ENCODE data around the gene ME2.
"Not testable (repeated sequence)": the region's sequence is repeated elsewhere in the genome, so short reads cannot be mapped to it uniquely, and the experiment has no call there.

ME2 gene

GRCh38 chr18:50982086-50982801 lies 103.3 kb downstream of the ME2 start:
- DNase-seq: no peak

- no peak for DNase-seq
Observed at GRCh38 chr18:50982802-50983179, 103.9 kb downstream of the ME2 start.

DNA sequence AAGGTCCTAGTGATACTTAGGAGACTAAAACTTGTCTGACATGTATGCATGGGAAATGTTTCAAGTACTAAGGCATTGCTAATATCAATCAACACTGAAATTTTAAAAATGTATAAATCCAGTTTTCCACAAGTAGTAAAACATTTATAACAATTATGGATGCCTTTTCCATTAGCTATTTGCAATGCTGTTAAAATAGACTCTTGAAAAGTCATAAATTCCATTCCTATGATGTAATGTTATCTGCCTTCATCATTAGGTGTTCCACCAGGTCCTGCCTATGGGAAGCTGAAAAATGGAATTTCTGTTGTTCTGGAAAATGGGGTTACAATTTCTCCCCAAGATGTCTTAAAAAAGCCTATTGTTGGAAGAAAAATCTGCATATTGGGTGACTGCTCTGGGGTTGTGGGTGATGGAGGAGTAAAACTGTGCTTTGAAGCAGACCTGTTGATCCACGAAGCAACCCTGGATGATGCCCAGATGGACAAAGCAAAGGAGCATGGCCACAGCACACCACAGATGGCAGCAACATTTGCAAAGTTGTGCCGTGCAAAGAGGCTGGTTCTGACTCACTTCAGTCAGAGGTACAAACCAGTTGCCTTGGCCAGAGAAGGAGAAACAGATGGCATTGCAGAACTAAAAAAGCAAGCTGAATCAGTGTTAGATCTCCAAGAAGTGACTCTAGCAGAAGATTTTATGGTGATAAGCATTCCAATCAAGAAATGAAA lies 107.6 kb downstream of the ME2 start:
- DNase-seq: no peak

DNA sequence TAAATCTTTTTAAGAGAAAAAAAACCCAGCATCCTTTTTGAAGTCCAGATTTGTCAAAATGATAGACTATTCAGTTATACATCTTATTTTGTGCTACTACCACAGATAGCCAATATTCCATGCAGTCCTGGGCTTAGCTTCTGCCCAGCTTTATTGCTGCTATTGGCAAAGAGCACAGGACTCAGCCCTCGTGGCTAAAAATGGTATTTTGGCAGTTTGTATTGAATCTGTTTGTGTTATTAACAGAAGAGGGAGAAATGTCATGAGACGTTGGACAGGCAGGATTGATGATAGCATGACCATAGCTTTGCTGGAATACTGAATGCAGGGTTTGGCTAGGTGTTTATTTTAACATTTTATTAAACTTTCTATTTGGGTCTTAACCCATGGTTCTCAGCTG lies 108.3 kb downstream of the ME2 start:
- no peak for DNase-seq

GRCh38 chr18:50989711-50990110 lies 110.8 kb downstream of the ME2 start:
- no peak for DNase-seq

DNA sequence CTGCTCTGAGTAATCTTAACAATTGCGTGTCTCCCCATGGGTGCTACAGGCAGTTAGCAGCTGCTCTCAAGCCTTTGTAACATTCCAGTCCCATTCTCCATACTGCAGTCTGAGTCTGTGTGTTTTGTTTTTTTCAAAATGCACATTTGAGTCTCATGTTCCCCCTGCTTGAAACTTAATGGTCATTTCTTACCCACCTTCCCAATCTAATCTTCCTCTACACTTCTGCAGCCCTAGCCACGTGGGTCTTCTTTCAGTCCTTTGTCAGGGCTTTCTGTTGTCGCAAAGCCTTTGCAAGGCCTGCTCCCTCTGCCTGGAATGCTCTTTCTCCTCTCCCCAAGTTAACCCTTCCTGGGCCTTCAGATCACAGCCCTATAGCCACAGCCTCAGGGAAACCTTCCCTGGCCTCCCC lies 113.4 kb downstream of the ME2 start:
- DNase-seq: no peak

DNA sequence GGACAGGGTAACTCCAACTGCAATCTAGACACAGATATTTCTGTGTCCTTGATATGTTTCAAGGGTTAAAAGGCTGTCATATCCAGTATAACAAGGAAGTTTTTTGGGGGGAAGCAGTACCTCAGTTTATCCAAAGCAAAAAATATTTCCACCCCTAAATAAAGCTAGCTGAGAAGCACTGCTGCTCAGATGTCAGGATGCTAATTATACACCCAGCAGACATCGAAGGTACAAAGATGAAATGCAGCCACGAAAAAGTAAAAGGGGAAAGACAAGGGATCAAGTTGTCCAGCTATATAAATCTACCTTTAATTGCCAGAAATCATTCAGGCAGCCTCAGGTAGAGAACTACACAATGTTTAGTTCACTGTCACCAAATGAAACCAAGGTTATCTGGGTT lies 115.1 kb downstream of the ME2 start:
- DNase-seq: no peak

DNA sequence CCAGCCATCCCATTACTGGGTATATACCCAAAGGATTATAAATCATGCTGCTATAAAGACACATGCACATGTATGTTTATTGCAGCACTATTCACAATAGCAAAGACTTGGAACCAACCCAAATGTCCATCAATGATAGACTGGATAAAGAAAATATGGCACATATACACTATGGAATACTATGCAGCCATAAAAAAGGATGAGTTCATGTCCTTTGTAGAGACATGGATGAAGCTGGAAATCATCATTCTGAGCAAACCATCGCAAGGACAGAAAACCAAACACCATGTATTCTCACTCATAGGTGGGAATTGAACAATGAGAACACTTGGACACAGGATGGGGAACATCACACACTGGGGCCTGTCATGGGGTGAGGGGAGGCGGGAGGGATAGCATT lies 124.3 kb downstream of the ME2 start:
- DNase-seq: not testable (repeated sequence)

Measured in NCI-H510A (cell line).